Left kidney (tissue), 2 donors: ENCODE measurements around the gene LLGL2. TPM values are rescaled to one million over a fixed set of nuclear protein-coding genes. Genes with fewer than 3 reads are reported as not detected.
A peak's percentile ranks its signal among the peaks of the same experiment; 100 is the strongest.

Experiments
- DNase-seq: peaks from one replicate; pipeline ENCODE4 v3.0.0-alpha.2; 2013
- polyA plus RNA-seq: library from polyadenylated mRNA; unstranded; fragments of 120-200 nt; gene quantifications from one replicate; pipeline ENCODE4 v1.2.1, GENCODE V29; 2013; ENCODE audit not compliant: insufficient read length

LLGL2 gene
- polyA plus RNA-seq, 1 donor = 67.5 TPM

DNA sequence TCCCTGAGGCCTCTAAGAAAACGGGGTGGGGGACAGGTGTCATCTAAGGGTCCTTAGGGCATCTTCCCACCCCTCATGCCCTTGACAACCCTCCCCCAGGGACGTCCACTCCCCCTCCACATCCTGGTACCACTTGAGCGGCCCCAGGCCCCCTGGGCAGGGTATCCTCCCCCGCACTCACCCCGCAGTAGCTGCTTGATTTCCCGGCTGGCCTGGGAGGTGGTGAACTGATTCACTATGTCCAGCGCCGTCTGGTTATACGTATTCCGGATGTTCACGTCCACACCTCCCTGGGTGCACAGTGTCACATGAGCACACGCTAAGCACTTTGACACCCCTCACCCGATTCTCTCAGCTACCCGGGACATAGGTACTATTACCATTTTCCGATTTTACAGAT, 19.9 kb upstream of the LLGL2 start:
- no peak for DNase-seq

DNA sequence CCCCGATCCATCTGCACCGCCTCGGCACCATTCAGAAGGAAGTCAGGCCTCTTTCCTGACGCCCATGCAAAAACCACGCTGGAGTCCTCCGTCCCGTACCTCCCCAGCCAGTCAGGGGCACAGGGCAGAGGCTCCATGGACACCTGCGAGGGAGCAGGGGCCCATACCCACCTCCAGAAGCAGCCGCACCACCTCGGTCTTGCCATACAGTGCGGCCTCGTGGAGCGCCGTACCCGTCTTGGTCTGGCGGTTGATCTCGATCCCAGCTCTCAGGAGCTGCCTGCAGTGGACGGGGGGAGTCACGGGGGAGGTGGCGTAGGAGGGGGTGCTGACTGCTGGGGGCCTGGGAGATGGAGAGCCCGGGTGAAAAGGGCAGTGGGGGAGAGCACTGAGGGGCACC, 19.4 kb upstream of the LLGL2 start:
- no peak for DNase-seq

DNA sequence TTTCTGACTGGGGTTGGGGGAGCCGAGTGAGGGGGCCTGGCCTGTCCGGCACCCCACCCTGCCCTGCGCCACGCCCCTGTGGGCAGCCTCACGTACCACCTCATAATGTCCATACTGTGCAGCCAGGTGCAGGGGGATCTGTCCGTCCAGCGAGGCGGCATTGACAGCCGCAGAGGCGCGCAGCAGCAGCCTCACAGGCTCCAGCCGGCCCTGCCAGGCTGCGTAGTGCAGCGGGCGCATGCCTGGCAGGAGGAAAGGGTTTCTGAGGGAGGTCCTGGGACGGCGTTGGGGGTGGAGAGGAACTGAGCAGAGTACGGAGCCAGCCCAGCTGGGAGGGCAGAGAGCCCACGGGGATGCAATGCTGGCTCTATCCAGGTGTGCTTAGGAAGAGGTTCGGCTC, 18.6 kb upstream of the LLGL2 start:
- no peak for DNase-seq

DNA sequence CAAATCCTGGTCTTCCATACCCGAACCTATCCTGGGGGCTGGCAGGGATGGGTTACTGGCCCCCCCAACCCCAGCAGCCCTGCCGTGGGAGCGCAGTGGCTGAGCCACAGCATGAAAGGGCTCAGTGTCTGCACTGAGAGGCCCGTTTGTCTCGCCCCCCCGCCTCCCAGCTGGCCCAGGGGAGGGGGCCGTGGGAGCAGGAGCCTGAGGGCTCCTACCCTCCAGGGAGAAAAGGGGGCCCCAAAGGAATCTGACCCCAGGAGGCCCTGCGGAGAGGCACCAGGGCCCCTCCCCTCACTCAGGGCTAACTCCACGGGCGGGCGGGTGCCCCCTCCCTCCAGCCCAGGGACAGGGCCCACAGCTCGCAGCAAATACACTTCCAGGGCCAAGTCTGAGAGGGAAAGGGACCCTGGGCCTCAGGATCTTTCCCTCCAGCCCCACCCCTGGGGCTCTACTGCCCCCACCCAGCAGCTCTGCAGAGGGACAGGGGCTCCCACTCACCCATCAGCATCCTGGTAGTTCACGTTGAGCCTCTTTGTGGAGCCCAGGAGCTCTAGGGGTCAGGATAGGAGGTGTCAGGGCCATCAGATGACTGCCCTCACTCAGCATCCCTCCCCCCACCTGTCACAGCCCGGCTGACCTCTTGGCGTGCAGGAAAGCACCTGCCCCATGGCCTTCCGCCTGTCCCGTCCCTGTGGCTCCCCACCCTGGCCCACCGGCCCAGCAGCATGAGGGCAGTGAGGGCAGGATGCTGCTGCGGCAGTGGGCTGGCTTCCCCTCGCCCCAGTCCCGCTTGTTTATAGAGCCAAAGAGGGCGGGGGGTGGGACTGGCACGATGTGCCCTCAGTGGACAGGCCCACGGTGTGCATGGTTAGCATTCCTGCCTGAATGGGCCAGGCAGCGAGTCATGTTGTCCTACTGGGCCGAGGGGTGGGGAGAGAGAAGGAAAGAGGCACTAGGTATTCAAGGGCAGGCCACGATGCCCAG, 17.5 kb upstream of the LLGL2 start:
- DNase-seq = no peak

DNA sequence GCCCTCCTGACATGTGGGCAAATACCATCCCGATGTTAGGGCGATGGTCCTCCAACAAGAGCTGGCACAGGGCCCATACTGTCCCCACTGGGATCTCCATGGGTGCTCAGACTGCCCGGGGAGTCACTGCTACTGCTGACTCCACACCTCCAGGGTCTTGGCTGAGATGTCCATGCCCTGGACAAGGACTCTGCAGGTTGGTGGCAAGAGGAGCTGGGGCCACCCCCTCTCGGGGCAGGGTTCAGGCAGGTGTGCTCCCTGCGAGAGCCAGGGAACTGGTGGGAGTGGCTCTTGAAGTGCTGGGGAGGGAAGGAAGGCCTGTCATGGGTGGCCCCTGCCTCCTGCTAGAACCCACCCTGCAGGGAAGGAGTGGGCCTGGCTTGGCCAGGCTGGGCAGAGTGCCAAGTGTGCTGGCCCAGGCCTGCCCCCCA, 16.6 kb upstream of the LLGL2 start:
- DNase-seq = no peak

DNA sequence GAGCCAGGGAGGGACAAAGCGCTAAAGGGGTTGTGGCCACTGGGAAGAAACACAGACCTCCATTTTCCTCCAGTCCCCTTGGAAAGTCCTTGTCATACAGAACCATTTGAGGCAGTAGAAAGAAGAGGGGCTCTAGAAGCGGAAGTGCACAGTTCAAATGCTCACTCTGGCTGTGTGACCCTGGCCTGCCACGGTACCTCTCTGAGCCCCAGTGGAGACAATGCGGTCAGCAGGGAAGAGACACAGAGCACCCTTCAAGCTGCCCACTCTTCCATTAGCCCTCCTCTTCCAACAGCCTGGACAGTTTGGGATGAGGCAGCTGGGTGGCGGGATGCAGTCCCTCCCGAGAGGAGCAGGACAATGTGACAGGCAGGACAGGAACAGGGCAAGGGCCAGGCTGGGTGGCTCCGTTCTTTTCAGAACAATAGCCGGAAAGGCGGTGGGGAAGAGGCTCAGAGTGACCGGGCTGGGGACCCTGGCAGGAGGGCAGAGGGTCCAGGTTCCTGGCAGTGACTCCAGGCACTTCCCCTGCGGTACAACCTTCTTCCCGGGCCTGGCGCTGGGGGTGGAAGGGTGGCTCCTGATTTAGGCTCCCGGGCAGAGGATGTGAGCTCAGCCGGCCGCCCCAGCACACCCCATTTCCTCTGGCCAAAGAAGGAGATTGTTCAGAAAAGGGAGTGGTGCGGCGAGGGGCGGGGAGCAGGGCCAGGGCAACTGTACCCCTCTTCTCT, 15.8 kb upstream of the LLGL2 start:
- no peak for DNase-seq

DNA sequence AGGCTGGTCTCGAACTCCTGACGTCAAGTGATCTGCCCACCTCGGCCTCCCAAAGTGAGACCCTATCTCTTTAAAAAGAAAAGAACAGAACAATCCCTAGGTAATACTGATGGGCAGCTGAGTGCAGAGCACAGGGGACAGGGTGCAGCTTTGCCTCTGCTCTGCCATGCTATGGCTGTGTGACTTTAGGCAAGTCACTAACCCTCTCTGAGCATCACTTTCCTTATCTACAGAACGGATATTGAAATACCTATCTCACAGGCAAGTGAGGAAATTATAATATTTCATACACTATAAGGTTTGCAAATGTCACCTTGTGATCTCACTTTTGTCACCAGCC, 14.3 kb upstream of the LLGL2 start:
- DNase-seq = no peak

DNA sequence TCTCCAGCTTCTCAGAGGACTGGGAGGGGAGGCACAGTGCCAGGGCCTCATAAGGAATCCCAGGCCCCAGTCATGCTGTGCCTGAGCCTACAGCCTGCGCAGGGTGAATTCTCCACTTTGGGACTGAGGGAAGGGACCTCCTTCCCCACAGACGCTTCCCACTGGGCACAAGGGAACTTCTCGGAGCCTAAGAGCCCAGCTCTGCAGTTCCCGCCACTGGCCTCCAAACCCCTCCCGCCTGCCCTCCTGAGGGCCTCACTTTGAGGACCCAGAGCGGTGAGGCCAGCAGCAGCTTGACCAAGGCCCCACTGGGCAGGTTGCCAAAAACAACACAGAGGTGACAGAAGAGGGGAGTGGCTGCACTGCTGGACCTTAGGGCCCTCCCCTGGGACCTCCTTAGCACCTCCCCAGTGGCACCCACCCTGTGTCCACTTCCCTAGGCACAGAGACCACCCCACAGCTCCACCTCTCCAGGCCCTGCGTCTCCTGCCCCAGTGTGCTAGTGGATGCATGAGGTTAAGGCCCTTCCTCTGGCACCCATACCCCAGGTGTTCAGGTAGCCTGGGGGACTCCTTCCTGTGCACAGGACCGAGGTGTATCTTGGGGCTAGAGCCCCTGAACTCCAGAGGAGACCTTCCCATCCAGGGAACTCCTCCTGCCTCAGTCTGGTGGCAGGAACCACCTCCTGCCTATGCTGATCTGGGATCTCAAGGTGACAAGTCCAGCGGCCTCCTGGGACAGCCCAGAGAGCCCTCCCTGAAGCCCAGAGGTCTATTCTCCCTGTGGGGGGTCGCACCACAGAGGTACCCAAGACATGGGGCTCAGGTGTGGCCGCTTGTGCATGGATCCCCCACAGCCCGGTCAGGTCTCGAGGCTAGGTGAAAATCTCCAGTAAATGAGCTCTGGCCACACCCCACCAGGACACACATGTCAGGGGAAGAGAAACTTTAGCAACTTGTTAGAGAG, 13.6 kb upstream of the LLGL2 start:
- DNase-seq = no peak

DNA sequence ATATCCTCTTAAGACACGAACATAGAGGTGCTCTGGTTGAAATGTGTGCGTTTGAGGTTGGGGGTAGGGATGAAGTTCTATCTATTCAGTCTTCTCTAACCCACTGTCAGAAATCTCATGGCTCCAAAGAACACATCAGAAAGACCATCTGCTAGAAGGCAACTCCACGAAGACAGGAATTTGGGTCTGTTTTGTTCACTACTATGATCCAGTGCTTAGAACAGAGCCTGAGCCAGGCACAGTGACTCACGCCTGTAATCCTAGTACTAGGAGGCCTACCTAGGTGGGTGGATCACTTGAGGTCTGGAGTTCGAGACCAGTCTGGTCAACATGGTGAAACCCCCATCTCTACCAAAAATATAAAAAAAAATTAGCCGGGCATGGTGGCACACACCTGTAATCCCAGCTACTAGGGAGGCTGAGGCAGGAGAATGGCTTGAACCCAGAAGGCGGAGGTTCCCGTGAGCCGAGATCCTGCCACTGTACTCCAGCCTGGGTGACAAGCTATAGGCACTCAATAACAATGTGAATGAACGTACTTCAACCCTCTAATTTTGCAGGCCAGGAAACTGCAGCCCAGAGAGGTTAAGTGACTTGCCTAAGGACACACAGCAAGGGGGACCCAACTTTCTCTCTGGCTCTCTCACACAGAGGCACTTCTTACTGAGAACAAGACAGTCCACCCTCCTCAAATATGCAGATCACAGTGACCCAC, 12.4 kb upstream of the LLGL2 start:
- DNase-seq = no peak

DNA sequence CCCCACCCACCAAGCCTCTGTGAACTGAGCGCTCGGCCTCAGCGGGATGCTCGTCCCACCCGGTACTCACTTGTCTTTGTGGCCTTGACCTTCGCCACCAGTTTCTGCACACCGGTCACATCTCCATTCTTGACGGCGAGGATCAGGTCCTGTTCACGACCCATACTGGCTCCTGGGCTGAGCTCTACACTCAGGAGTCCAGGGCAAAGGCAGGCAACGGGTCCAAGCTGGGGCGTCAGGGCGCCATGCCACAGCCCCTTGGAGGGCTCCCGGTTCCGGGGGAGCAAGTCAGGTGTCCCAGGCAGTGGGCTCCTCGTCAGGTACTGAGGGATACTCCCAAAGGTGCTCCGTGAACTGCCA, 11.9 kb upstream of the LLGL2 start:
- DNase-seq = no peak

DNA sequence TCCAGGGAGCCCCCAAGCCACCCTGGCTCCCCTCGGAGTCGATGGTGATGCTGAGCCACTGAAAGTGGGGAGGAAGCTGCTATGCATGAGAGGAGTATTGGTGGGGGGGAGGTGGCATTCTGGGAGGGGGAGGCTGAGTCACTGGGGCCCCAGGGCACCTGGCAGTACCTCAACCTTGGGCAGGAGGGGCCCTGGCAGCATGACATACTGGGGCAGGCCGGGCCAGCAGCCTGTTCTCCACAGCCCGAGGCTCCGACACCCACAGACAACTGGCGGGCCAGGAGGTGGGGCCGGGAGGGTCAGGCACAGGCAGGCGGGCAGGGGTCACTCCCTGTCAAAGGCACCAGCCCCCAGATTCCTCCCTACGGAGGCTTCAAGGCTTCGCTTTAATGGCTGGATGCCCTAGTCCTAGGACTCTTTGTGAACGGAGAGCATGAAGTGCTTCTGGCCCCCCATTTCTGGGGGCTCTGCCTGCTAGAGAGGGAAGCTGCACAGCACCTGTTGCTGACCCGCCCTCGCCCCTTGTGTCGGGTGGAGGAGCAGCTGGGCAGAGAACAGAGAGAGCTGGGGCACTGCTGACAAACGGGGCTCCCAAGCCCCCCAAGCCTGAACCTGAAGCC, 11.1 kb upstream of the LLGL2 start:
- DNase-seq = no peak

DNA sequence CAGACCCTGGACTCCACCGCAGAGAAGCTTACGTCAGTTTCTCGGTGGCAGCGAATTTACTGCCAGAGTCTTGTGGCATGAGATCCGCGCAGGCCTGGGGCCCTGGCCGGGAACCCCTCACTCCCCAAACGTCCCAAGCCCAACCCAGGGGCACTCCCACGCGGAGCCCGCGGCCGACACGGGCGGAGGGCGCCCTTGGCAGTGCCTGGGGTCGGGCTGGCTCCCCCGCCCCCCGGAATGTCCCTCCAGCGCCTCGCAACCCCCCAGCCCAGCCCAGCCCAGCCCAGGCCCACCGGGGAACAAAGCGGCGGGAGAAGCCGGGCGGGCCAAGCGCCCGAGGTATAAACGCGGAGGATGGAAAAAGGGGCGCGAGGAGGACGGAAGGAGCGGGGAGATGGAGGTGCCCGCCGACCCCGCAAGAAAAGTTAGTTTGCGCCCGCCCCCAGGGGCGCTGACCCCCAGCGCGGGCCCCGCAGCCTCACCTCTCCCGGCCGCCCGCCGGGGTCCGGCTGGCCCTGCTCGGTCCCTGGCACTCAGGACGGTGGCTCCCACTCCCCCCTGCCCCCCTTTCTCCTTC, 10.5 kb upstream of the LLGL2 start:
- DNase-seq = no peak

DNA sequence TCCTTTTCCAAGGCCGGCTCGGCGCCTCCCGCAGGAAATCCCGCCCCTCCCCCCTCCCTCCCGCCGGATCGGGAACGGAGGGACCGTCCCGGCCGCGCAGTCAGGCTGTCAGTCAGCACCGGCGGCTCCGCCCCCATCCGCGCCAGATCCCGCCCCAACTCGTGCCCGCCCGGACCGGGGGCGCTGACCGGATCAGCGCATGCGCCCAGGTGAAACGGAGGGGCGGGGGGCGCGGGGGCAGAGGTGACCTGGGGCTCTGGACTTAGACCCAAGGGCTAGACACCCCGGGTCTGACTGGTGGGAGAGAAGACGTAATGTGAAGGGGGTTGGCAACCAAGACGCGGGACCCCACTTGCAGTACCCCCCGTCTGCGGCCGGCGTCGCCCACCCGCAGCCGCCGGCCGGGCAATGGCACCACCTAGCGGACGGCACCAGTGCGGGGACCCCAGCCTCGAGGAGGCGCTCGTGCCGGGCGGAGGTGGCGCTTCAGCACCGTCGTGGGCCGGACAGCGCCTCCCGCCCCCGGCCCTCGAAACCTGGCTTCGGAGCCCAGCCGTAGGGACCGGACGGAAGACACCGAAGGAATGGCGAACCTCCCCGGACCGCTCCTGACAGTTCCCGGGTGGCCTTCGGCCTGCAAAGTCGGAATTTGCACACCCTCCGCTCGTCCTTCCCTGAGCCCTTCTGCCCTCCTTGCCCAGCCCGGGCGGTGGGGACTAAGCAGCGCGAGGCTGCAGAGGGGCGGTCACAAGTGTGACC, 9.8 kb upstream of the LLGL2 start, which contains the start of gene CASKIN2:
TSS of gene CASKIN2 (minus strand) at position 42 of the 759 bp plus-strand sequence. CDS start 1,733 bp downstream, outside the sequence.
- DNase-seq = peak; percentile 95

DNA sequence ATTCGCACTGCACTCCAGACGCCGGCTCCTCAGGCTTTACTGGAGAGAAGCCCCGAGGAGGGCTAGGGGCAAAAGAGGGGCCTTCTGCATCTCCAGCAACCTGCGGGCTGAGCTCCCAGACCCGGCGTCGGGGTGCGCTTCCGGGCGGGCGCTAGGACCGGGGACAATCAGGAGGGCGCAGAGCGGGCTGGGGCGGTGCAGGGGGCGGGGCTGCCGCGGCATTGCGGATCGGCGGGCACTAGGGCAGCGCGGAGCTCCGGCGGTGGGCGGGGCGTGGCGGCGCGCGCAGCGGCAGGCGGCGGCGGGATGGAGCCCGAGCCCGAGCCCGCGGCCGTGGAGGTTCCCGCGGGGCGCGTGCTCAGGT, 9.3 kb upstream of the LLGL2 start, which contains the start of gene TSEN54:
TSS of gene TSEN54 (plus strand) at position 274 of the 364 bp plus-strand sequence. CDS start at position 307, 33 bp downstream.
- peak; percentile 88 for DNase-seq

DNA sequence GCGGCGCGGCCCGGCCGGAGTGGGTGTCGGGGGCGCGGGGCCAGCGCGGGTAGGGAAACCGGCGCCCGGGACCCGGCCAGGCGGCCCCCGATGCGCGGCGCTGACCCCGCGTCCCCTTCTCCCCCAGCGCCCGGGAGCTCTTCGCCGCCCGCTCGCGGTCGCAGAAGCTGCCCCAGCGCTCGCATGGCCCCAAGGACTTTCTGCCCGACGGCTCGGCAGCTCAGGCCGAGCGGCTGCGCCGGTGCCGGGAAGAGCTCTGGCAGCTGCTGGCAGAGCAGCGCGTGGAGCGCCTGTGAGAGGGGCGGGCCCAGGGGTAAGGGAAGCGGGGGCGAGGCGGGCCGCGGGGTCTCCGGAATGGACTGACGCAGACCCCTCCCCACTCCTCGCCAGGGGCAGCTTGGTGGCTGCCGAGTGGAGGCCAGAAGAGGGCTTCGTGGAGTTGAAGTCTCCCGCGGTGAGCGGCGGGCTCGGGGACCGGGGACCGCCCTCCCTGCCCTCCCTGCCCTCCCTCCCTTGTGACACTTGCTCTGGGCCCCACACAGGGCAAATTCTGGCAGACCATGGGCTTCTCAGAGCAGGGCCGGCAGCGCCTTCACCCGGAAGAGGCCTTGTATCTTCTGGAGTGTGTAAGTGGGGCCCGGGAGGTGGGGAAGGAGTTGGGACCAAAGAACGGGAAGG, 8.7 kb upstream of the LLGL2 start:
- no peak for DNase-seq

DNA sequence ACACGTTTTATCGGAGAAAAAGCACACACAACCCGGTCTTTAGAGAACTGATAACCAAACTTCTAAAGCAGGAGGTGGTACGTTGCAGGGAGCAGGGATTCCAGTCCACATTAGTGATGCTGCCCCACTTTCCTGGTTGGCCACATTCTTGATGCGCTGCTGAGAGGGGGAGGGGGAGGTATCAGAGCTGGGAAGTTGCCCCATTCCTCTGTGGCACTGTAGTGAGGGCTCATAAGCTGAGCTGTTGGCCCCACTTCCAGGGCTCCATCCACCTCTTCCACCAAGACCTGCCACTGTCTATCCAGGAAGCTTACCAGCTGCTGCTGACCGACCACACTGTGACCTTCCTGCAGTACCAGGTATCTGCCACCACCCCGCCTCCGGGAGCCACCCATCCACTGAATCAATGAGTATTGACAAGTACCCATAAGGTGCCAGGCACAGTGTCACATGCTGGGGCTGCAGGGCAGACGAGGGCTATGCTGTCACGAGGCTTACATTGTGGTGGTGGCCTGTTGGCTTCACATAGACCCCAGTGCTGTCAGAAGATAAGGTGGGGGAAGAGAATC, 8.1 kb upstream of the LLGL2 start:
- DNase-seq = no peak

DNA sequence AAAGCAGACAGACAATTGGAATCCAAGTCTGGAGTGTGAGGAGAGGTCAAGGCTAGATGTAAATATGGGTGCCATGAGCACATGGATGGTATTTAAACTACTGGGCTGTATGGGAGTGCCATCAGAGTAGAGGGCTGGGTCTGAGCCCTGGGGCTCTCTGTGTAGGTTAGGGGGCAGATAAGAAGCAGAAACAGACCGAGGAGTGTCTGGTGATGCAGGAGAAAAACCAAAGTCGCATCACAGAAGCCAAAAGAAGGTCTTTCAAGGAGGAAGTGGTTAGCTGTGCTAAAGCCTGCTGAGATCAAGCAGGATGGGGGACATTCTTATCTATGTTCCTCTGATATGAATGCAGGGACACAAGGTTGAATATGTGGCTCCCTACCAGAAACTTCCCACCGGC, 7.3 kb upstream of the LLGL2 start:
- DNase-seq = no peak

DNA sequence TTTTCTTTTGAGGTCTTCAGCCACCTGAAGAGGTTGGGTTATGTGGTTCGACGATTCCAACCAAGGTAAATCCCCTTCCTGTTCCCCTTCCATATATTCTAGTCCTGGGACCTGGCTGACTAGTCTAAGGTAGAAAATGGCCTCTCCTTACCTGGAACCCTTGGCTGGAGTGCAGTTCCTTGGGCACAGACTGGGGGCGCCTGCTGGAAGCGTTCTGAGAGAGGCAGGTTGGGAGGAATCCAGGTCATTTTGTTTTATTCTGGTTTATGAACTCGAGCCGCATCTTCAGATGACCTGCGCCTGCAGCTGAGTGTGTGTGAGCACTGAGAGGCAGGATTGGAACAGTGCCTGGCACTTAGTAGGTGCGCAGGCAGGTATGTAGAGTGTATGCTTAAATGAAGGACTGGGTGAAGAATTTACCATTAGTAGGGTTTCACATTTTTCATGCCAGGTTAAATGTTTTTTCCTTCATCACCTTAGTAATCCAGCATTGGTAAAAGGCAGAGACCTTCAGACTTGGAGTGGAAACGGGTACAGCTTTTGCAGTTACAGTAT, 6.4 kb upstream of the LLGL2 start:
- no peak for DNase-seq
